Urinary bladder (tissue), 4 donors: ENCODE measurements around the gene RAB11FIP2. TPM values are rescaled to one million over a fixed set of nuclear protein-coding genes. Genes with fewer than 3 reads are reported as not detected.

Experiments used
- DNase-seq: peaks from one replicate; pipeline ENCODE4 v3.0.0-alpha.2; 2015; ENCODE audit errors: extremely low spot score
- H3K27ac ChIP-seq: one replicate; pipeline ENCODE4 v1.5.1; 2013; ENCODE audit warnings: low read depth, mild to moderate bottlenecking, moderate library complexity
- H3K36me3 ChIP-seq: one replicate; pipeline ENCODE4 v1.6.1; 2013; ENCODE audit warnings: mild to moderate bottlenecking, moderate library complexity; ENCODE audit not compliant: insufficient read depth
- H3K4me1 ChIP-seq: one replicate; pipeline ENCODE4 v1.6.1; 2013; ENCODE audit warnings: mild to moderate bottlenecking, moderate library complexity; ENCODE audit not compliant: insufficient read depth
- H3K4me3 ChIP-seq: one replicate; pipeline ENCODE4 v1.5.1; 2013; ENCODE audit warnings: low read depth, low read length
- WGBS: extraction: QIAGEN DNeasy Blood & Tissue Kit; methylation state at CpG from one replicate; pipeline ENCODE4 v1.1.7; 2013; 5-methylcytosine and 5-hydroxymethylcytosine counted together
- polyA plus RNA-seq: library from polyadenylated mRNA; stranded (reverse); fragments of 200-250 nt; gene quantifications from one replicate; pipeline ENCODE4 v1.2.3, GENCODE V29; 2013
- total RNA-seq: library from RNA; depleted of rRNA; stranded (reverse); fragments of >200 nt; gene quantifications from one replicate; pipeline ENCODE4 v1.2.3, GENCODE V29; 2014
- donor health status: healthy with polysubstance abuse.
- donor health status: healthy.

The RAB11FIP2 gene
- total and polyA plus RNA-seq, 2 donors = 14.4 to 56.5 TPM

GRCh38 chr10:117960345-117960935 is 86.3 kb downstream of the RAB11FIP2 start:
- DNase-seq = no peak
- no peaks in the 10 kb centered on the region for H3K36me3 ChIP-seq
- H3K27ac ChIP-seq = no peak overlapping the region
- H3K4me1 ChIP-seq = no peaks in the 10 kb centered on the region
- H3K4me3 ChIP-seq = no peak overlapping the region
- 82% methylated on average over 4 of the region's 4 CpGs for WGBS

GRCh38 chr10:117956972-117957371 is 89.8 kb downstream of the RAB11FIP2 start:
- Histone ChIP-seq H3K4me3 (no peak overlapping the region), H3K27ac (no peak overlapping the region), H3K4me1 (no peaks in the 10 kb centered on the region), H3K36me3 (no peaks in the 10 kb centered on the region)
- DNase-seq = no peak
- 59% methylated on average over 2 of the region's 2 CpGs for WGBS

- H3K36me3 ChIP-seq = no peaks in the 10 kb centered on the region
- H3K27ac ChIP-seq = no peak overlapping the region
- H3K4me3 ChIP-seq = no peak overlapping the region
- no peaks in the 10 kb centered on the region for H3K4me1 ChIP-seq
- 90% methylated on average over 1 of the region's 1 CpG for WGBS
- no peak for DNase-seq
These were observed 91.6 kb downstream of the RAB11FIP2 start for GRCh38 chr10:117955176-117955575.
